ENCODE data around the gene FOXI3. TPM values are rescaled to one million over a fixed set of nuclear protein-coding genes. Genes with fewer than 3 reads are reported as not detected.

FOXI3 gene
- total RNA-seq, 1 experiment from 2014 or later: 19.2 TPM

DNA sequence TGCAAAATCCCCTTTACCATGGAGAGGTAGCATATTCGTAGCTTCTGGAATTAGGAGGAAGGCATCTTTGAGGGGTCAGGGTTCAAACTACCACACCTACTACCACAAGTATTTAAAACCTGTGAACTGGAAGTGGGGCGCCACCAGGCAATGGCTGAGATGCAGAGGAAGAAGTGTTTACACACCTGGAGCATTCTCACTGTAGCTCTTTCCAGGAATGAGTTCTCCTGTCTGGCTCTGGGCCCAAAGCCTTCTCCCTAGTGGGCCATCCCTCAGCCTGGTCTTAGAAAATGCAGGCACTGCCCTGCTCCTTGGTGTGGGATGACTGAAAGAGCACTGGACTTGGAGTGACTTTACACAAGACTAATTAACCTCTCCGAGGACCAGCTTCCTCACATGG lies 30.7 kb upstream of the FOXI3 start:
- H3K79me1 ChIP-seq (ENCODE audit: insufficient read depth, low read depth, low read length, poor library complexity, severe bottlenecking): no peaks in the 10 kb centered on the region
- TF ChIP-seq, protein P1, sequence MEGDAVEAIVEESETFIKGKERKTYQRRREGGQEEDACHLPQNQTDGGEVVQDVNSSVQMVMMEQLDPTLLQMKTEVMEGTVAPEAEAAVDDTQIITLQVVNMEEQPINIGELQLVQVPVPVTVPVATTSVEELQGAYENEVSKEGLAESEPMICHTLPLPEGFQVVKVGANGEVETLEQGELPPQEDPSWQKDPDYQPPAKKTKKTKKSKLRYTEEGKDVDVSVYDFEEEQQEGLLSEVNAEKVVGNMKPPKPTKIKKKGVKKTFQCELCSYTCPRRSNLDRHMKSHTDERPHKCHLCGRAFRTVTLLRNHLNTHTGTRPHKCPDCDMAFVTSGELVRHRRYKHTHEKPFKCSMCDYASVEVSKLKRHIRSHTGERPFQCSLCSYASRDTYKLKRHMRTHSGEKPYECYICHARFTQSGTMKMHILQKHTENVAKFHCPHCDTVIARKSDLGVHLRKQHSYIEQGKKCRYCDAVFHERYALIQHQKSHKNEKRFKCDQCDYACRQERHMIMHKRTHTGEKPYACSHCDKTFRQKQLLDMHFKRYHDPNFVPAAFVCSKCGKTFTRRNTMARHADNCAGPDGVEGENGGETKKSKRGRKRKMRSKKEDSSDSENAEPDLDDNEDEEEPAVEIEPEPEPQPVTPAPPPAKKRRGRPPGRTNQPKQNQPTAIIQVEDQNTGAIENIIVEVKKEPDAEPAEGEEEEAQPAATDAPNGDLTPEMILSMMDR (conservative IDR thresholded peaks at IDR 0.05): no peak
- H3K9me3 ChIP-seq (ENCODE audit: control insufficient read depth, low read depth, low read length): no peaks in the 10 kb centered on the region
- H4K5ac ChIP-seq (ENCODE audit: insufficient read length, low read depth, low read length): no peak overlapping the region
- no peak overlapping the region for H2BK15ac ChIP-seq (ENCODE audit: low read depth, low read length)
- no peak for DNase-seq
- no peak overlapping the region for H4K8ac ChIP-seq (replicated peaks; ENCODE audit: insufficient read length, low read depth, low read length)
- no peak overlapping the region for H2BK20ac ChIP-seq (ENCODE audit: low read depth, low read length, poor library complexity, severe bottlenecking)
- H3K18ac ChIP-seq (ENCODE audit: insufficient read length, low read depth, low read length): no peak overlapping the region
- Mint-ChIP-seq H3K4me1 (peaks cover 24 to 27% of the 10 kb centered on the region in 2 experiments), H3K36me3 (ENCODE audit: insufficient read depth in 1 of 3, low read depth in 3 of 3) (no peaks in the 10 kb centered on the region), H3K27ac (0 out of 7 replicates have a peak overlapping the region, but pooled peaks of 1 of the 3 experiments have one; percentile 49), H3K4me3 (no peak overlapping the region), H3K27me3 (ENCODE audit: low read depth) (no peaks in the 10 kb centered on the region; the same call in 1 of the 2 replicates), H3K9me3 (no peaks in the 10 kb centered on the region)
- WGBS (ENCODE audit: extremely low coverage, insufficient read length, low lambda C conversion rate): no CpG with 5 or more reads among the region's 3 CpGs
- H3K23me2 ChIP-seq (ENCODE audit: insufficient read length, low read depth, low read length, poor library complexity, severe bottlenecking): no peaks in the 10 kb centered on the region
- no peaks in the 10 kb centered on the region for H4K20me1 ChIP-seq (ENCODE audit: control insufficient read depth, insufficient read depth, insufficient read length)
- no peak overlapping the region for H2BK120ac ChIP-seq (ENCODE audit: low read depth, low read length, poor library complexity, severe bottlenecking)
- H3T11ph ChIP-seq (ENCODE audit: low read length): no peak overlapping the region
- no peak overlapping the region for H2BK12ac ChIP-seq (ENCODE audit: insufficient read length, low read depth, low read length)
- H3K56ac ChIP-seq (ENCODE audit: insufficient read length, low read depth, low read length): no peak overlapping the region
- H3K27me3 ChIP-seq (ENCODE audit: insufficient read depth, low read length): no peaks in the 10 kb centered on the region
- no peak overlapping the region for H4K91ac ChIP-seq (ENCODE audit: insufficient read length, low read depth, low read length)
- no peak overlapping the region for H3K23ac ChIP-seq (ENCODE audit: insufficient read length, low read depth, low read length)
- no peak overlapping the region for H3K27ac ChIP-seq (ENCODE audit: insufficient read length, low read depth, low read length)
- H3K4me1 ChIP-seq (ENCODE audit: insufficient read depth, low read length): no peaks in the 10 kb centered on the region; the same call in 1 of the 2 replicates
- H2BK5ac ChIP-seq (ENCODE audit: insufficient read length, low read length): no peak overlapping the region
- no peak overlapping the region for H3K9ac ChIP-seq (ENCODE audit: extremely low read depth, insufficient read length, low read length)
- no peak overlapping the region for H3K4ac ChIP-seq (ENCODE audit: low read depth, low read length)
- H3K4me2 ChIP-seq (ENCODE audit: insufficient read depth, insufficient read length, low read length): no peak overlapping the region
- no peak overlapping the region for H3K14ac ChIP-seq (ENCODE audit: insufficient read depth, low read length)
- no peaks in the 10 kb centered on the region for H3K79me2 ChIP-seq (ENCODE audit: insufficient read depth, low read length)
- H2AK5ac ChIP-seq (ENCODE audit: insufficient read length, low read length): no peak overlapping the region
- no peak overlapping the region for H2AFZ ChIP-seq (ENCODE audit: low read length)

All from H9 (cell line).